ENCODE measurements around the gene AMFR. TPM values are rescaled to one million over a fixed set of nuclear protein-coding genes. Genes with fewer than 3 reads are reported as not detected.

Gene AMFR
- total and polyA plus RNA-seq, 10 of the 15 experiments (the other 5 are each of a cell fraction or from before 2014, with no cell fraction given): 8.2 to 67.6 (median 28.1) TPM

DNA sequence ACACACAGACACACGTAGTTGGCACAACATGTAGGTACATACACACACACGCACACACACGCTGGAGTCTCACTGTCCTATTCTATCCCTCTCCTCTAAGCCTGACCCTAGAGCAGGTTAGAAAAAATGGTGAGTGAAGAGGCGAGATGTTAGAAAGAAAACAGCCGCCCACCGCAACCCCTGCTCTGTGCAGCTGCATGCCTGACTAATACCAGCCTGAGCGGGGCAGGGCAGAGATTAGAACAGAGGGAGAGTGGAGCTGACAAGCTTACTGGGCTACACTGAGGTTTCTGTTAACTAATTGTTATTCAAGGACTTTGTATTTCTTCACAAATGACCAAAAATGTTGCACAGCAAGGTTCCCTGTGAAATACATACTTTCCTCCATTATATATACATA is 59.8 kb downstream of the AMFR start:
- Histone ChIP-seq H3K4me3 (no peak overlapping the region), H3K27ac (ENCODE audit: control insufficient read depth, insufficient read depth) (no peak overlapping the region), H3K9ac (ENCODE audit: control insufficient read depth, insufficient read depth, low read length) (no peak overlapping the region), H3K27me3 (replicated peaks in 1 of 2; ENCODE audit: control insufficient read depth in 2 of 2, insufficient read depth in 2 of 2, low read length in 1 of 2) (no peaks in the 10 kb centered on the region), H2AFZ (ENCODE audit: control insufficient read depth, low read depth, low read length) (no peak overlapping the region), H3K9me3 (replicated peaks; ENCODE audit: control insufficient read depth, insufficient read depth, low read length) (no peaks in the 10 kb centered on the region), H4K20me1 (ENCODE audit: control insufficient read depth, insufficient read depth) (no peaks in the 10 kb centered on the region), H3K36me3 (ENCODE audit: control insufficient read depth in 2 of 2, insufficient read depth in 2 of 2, low read length in 1 of 2) (peaks cover 14 to 33% of the 10 kb centered on the region in 2 experiments), H3K79me2 (ENCODE audit: control insufficient read depth, insufficient read depth, low read length) (no peaks in the 10 kb centered on the region), H3K4me2 (ENCODE audit: control insufficient read depth, insufficient read depth) (no peak overlapping the region), H3K4me1 (ENCODE audit: control insufficient read depth, insufficient read depth, low read length) (no peaks in the 10 kb centered on the region)
- intact Hi-C loops (cut with micrococcal nuclease; ENCODE audit: unreplicated experiment) (no loop called here), in situ Hi-C loops (cut with MboI) (no loop called here)
- no peak for TF ChIP-seq CBX3 (IDR thresholded peaks at IDR 0.05; ENCODE audit: borderline replicate concordance, low read depth)
- TF ChIP-seq RAD51 (IDR thresholded peaks at IDR 0.05): no peak
- TF ChIP-seq ETV6 (conservative IDR thresholded peaks at IDR 0.05 in 1 of 2, IDR thresholded peaks at IDR 0.05 in 1 of 2; ENCODE audit: borderline replicate concordance in 1 of 2, low read depth in 1 of 2): no peak
- TF ChIP-seq PML (IDR thresholded peaks at IDR 0.05; ENCODE audit: low read length): no peak
- TF ChIP-seq, protein P1, sequence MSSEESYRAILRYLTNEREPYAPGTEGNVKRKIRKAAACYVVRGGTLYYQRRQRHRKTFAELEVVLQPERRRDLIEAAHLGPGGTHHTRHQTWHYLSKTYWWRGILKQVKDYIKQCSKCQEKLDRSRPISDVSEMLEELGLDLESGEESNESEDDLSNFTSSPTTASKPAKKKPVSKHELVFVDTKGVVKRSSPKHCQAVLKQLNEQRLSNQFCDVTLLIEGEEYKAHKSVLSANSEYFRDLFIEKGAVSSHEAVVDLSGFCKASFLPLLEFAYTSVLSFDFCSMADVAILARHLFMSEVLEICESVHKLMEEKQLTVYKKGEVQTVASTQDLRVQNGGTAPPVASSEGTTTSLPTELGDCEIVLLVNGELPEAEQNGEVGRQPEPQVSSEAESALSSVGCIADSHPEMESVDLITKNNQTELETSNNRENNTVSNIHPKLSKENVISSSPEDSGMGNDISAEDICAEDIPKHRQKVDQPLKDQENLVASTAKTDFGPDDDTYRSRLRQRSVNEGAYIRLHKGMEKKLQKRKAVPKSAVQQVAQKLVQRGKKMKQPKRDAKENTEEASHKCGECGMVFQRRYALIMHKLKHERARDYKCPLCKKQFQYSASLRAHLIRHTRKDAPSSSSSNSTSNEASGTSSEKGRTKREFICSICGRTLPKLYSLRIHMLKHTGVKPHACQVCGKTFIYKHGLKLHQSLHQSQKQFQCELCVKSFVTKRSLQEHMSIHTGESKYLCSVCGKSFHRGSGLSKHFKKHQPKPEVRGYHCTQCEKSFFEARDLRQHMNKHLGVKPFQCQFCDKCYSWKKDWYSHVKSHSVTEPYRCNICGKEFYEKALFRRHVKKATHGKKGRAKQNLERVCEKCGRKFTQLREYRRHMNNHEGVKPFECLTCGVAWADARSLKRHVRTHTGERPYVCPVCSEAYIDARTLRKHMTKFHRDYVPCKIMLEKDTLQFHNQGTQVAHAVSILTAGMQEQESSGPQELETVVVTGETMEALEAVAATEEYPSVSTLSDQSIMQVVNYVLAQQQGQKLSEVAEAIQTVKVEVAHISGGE (CRISPR knock-in tag; IDR thresholded peaks at IDR 0.05): no peak
- TF ChIP-seq EGR1 (IDR thresholded peaks at IDR 0.05; ENCODE audit: borderline replicate concordance in 1 of 2, low read depth in 2 of 2, low read length in 2 of 2): no peak
- no peak for TF ChIP-seq SUZ12 (IDR thresholded peaks at IDR 0.05; ENCODE audit: unreplicated experiment)
- no peak for TF ChIP-seq ZBED1 (IDR thresholded peaks at IDR 0.05; ENCODE audit: borderline replicate concordance)
- TF ChIP-seq BCL11A (IDR thresholded peaks at IDR 0.05; ENCODE audit: low read depth, low read length): no peak
- no peak for TF ChIP-seq RUNX3 (IDR thresholded peaks at IDR 0.05; ENCODE audit: low read length)
- TF ChIP-seq SREBF2 (IDR thresholded peaks at IDR 0.05; ENCODE audit: low read length): no peak
- TF ChIP-seq, protein P2, sequence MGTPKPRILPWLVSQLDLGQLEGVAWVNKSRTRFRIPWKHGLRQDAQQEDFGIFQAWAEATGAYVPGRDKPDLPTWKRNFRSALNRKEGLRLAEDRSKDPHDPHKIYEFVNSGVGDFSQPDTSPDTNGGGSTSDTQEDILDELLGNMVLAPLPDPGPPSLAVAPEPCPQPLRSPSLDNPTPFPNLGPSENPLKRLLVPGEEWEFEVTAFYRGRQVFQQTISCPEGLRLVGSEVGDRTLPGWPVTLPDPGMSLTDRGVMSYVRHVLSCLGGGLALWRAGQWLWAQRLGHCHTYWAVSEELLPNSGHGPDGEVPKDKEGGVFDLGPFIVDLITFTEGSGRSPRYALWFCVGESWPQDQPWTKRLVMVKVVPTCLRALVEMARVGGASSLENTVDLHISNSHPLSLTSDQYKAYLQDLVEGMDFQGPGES (IDR thresholded peaks at IDR 0.05): no peak
- no peak for TF ChIP-seq SRF (IDR thresholded peaks at IDR 0.05; ENCODE audit: low read depth in 2 of 2, low read length in 2 of 2)
- no peak for TF ChIP-seq YY1 (IDR thresholded peaks at IDR 0.05; ENCODE audit: low read depth, low read length)
- no peak for TF ChIP-seq IKZF2 (IDR thresholded peaks at IDR 0.05)
- WGBS (ENCODE audit: insufficient coverage, insufficient replicate concordance, low lambda C conversion rate, missing lambda C conversion rate): 93% methylated on average over 7 of the region's 7 CpGs
- ChIA-PET POLR2A (no interaction called here), RAD21 (ENCODE audit: unreplicated experiment) (no interaction called here), CTCF (interaction anchor here (7.1 kb wide), 1 partner anchor 9 kb away, joined by 32 read pairs; no protein-coding TSS in a partner anchor), SMC1A (ENCODE audit: uncharacterized antibody, unreplicated experiment) (no interaction called here)
- DNase-seq (ENCODE audit: low read depth, low spot score) (no peak), FAIRE-seq (no peak), ATAC-seq (no peak)
- BruUV-seq (replicated peaks): no TSS peak

Measured in GM12878 (cell line).